HTERT RPE-1 (cell line): ENCODE data around the gene CCDC167.

Experiments
- in situ Hi-C: fragments of 300-500 bp; cut with MboI; formaldehyde crosslinking; loops from 4 replicates; pipeline ENCODE4 v1.14.3; 2020; ENCODE audit warnings: low sequenced_read_pairs

CCDC167 gene

DNA sequence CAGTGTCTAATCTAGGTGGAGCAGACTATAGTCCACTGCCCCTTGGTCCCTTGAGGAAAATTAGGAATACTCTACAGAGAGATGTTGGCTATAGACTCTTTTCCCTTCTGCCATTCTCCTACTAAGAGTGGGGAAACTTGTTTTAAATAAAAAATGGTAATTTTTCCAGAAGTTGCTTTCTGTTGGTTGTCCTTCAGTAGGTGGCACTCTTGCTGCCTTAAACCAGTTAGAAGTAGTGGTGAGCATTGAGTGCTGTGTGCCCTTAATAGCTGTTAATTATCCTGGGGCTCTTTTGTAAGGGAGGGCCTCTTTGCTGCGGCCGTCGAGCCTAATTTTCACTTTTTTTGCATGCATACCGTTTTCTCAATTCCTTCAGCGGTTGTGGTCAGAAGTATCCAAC is 63.9 kb downstream of the CCDC167 start:
- in situ Hi-C loops = no loop called here

GRCh38 chr6:37435373-37435772 is 64.3 kb downstream of the CCDC167 start:
- in situ Hi-C loops = no loop called here

DNA sequence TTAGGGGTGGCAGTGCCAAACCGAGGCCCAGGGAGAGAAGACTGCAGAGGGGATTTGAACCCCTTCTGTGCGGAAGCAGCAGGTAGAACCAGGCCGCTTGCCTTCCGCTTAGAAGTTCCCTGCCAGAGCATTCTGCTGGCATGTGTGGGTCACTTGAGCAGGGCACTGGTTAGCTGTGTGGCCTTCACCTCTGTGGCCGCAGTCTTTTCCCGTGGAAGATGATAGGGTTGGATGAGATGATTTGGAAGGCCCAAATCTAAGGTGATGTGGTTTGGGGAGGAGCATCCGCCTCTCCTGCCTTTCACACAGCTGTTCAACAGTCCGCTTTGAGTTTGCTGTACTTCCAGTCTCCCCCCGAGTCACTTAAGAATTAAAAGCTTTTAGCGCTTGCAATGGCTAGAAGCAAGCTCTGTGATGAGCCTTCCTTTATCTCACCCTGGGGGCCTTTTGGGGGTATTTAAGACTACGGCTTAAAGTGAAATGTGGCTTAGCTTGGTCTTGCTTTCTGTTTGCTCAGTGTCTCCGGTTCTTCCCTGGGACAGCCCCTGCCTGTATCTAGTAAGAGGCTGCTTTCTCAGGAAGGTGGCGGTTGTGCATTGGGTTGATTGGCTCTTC is 65.9 kb downstream of the CCDC167 start:
- in situ Hi-C loops = no loop called here
